HG03280 (cell line): Measurements from ENCODE around the gene IGSF23.
"Not testable (repeated sequence)": the region's sequence is repeated elsewhere in the genome, so short reads cannot be mapped to it uniquely, and the experiment has no call there.

ENCODE experiments used
- ATAC-seq: cut with Tn5 transposase; IDR thresholded peaks from one replicate; pipeline ENCODE4 v1.9.1; 2021; ENCODE audit warnings: mild to moderate bottlenecking, moderate library complexity; ENCODE audit not compliant: unreplicated experiment

Gene IGSF23

DNA sequence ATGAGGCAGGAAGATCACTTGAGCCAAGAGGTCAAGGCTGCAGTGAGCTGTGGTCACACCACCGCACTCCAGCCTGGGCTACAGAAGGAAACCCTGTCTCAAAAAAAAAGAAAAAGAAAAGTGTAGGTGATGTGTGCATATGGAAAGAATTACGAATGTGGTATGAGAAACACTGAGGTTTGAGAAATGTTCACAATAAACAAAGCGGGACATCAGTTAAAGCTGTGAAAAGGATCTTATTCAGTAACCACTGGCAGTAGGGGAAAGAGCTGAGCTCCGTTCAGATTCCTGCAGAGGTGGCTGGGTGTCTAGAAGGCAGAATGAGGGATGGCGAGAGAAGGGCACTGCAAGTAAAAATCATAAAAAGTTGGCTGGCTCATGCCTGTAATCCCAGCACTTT, 4.1 kb upstream of the IGSF23 start:
- no peak for ATAC-seq

DNA sequence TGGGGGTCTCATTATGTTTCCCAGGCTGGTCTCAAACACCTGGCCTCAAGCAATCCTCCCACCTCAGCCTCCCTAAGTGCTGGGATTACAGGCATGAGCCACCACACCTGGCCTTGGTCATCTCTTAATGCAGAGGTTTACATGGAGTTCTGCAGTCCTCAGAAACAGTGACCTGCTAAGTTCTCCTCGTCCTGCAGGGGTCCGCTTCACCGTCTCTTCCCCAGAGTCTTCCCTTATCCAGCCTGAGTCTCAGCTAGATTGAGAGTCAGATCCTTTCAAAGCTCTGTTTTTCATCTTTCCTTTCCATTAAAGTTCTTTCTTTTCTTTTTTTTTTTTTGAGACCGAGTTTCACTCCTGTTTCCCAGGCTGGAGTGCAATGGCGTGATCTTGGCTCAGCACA, 2.9 kb upstream of the IGSF23 start:
- not testable (repeated sequence) for ATAC-seq

DNA sequence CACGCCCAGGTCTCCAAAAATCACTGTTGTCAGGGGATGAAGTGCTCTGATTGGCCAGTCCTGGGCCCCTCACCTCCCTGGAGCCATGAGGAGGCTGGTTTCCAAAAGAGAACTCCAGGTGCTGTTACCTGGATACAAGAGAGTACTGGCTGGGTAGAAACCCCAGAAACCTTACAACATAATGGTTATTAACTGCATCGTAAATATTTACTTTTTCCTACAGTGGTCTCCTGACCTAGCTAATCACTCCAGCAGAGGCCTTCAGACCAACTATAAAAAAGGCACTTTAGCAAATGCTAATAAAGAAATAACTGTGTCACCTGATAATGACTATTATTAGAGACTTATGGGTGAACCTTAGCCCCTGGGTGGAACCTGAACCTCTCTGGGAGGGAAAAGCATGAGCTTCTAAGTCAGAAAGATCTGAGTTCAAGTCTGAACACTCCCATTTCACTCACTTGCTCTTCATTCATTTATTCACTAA, 1.5 kb upstream of the IGSF23 start:
- ATAC-seq, result no peak

DNA sequence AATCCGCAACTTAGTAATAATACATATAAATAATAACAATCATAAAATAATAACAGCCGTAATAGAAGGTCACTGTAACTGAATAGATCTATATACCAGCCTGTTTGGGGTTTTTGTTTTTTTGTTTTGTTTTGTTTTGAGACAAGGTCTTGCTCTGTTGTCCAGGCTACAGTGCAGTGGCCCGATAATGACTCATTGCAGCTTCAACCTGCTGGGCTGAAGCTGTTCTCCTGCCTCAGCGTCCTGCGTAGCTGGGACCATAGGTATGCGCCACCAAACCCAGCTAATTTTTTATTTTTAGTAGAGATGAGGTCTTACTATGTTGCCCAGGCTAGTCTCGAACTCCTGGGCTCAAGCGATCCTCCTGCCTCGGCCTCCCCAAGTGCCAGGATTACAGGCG, 950 bp downstream of the IGSF23 start:
- ATAC-seq, result no peak

DNA sequence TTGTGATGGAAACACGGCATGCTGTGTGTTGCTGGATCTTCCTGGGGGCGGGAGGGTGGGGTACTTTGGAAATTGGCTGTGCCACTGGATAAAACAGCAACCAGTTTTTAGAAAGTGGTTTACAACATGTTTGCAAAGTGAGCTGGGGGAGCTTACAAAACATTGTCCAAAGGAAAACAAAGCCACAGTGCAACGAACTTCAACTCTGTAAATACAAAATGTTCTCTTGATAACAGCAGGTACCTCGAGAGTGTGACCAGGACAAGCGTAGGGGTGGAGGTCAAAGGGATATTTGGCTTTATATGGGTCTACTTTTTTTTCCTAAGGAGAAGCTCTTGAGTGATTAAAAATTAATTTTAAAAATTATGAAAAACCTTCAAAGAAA, 2.5 kb downstream of the IGSF23 start:
- ATAC-seq, result no peak

DNA sequence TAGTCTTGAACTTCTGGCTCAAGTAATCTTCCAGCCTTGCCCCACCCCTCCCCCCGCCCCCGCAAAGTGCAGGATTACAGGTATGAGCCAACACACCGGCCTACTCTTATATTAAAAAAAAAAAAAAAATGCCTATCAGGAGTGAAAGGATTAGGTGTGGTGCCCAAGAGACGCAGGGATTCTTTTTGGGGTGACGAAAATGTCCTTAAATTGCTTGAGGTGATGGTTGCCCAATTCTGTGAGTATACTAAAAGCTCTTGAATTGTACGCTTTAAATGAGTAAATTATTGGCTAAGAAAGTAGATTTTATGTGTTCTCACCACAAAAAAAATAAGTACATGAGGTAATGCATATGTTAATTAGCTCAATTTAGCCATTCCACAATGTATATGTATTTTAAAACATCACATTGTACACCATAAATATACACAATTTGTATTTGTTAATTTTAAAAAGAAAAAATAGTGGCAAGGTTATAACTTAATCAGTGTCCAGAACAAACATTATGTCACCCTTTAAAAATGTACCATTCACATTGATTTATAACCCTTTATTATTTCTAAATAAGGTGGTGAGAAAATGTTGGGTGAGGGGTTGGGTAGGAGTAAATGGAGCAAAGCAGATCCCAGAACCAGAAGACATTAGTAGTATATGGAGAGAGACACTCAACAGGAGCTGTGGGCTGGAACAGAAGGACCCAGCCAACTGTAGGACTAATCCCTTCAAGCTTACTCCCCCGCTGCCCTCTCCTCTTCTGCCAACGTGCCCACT, 3.9 kb downstream of the IGSF23 start:
- ATAC-seq, result no peak

DNA sequence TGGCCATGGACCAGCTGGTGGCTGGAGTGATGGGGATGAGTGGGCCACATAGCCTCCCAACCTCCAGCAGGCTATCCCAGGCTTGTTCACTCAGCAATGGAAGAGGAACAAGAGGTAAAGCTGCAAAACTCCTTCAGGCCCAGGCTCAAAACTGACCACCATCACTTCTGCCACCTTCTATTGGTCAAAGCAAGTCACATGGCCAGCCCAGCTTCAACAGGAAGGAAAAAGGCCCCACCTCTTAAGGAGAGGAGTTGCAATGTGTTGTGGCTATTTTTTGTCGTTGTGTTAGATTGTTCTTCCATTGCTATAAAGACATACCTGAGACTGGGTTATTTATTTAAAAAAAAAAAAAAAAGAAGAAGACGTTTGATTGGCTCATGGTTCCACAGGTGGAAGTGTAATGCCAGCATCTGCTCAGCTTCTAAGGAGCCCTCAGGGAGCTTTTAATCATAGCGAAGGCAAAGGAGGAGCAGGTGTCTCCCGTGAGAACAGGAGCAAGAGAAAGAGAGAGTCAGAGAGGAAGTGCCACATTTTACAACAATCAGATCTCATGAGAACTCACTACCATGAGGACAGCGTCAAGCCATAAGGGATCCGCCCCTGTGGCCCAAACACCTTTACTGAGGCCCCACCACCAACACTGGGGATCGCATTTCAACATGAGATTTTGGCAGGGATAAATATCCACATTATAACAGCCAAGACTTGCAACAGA, 5.4 kb downstream of the IGSF23 start:
- ATAC-seq, result no peak

DNA sequence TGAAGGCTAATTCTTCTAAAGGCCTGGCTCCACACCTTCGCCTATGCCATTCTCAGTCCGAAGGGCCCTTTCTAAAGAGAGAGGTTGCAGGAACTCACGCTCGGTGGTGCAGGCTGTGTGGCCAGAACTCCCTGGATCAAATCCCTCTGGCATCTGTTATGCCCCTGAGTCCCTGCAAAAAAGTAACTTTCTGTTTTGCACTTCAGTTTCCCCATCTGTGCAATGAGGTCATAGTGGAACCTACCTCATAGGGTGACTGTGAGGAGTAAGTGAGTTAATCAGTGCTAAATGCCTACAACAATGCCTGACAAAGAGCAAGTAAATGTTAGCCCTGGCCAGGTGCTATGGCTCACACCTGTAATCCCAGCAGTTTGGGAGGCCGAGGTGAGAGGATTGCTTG, 7.3 kb downstream of the IGSF23 start:
- ATAC-seq, result no peak

DNA sequence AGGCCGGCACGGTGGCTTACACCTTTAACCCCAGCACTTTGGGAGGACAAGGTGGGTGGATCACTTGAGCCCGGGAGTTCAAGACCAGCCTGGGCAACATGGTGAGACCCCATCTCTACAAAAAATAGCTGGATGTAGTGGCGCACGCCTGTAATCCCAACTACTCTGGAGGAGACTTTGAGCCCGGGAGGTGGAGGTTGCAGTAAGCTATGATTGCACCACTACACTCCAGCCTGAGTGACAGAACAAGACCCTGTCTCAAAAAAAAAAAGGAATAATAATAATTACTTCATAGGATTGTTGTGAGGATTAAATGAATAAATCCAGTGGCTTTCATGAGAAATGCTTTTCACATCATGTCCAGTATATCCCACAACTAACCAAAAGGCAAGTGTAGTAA, 8.0 kb downstream of the IGSF23 start:
- no peak for ATAC-seq

DNA sequence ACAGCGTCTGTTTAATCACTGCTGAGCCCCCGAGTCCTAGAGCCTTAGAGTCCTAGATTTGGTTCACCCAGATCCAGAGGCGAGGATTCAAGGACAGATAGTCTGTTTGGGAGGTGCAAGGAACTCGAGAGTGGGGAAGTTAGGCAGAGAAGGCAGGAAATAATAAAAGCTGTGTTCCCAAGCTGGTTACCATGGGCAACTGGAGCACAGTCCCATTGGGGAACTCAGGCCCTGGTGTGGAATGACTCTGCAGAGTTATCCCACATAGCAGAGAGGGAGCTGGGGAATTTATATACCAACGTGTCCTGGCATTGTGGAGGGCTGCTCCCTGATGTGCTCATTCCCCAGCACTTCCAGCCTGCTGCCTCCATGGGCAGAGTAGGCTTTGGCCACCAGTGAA, 9.7 kb downstream of the IGSF23 start:
- ATAC-seq, result no peak

DNA sequence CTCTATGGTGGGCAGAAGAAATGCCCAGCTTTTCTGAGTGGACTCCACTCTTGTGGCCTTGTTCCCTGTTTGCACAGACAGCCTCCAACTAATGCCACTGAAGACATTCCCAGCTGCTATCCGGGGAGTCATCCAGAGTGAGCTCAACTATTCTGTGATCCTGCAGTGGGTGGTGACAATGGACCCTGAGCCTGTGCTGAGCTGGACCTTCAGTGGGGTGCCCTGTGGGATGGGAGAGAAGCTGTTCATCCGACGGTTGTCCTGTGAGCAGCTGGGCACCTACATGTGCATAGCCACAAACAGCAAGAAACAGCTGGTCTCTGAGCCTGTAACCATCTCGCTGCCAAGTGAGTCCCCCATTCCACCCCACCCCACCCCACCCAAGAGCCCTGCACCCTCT, 10.3 kb downstream of the IGSF23 start:
- ATAC-seq, result no peak

DNA sequence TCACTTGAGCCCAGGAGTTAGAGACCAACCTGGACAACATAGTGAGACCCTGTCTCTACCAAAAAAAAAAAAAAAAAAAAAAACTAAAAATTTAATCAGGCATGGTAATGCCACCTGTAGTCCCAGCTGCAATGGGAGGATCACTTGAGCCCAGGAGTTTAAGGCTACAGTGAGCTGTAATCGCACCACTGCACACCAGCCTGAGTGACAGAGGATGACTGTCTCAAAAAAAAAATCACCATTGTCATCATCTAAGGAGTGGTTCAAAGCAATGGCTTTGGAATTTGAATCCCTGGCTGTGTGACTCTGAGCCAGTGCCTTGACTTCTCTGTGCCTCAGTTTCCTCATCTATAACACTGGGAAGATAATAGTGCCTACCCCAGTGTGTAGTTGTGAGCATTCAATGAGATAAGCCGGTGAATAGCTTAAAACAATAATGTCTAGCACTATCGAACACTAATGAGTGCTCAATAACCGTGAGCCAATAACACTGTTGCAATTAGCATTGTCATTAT, 11.5 kb downstream of the IGSF23 start:
- no peak for ATAC-seq

DNA sequence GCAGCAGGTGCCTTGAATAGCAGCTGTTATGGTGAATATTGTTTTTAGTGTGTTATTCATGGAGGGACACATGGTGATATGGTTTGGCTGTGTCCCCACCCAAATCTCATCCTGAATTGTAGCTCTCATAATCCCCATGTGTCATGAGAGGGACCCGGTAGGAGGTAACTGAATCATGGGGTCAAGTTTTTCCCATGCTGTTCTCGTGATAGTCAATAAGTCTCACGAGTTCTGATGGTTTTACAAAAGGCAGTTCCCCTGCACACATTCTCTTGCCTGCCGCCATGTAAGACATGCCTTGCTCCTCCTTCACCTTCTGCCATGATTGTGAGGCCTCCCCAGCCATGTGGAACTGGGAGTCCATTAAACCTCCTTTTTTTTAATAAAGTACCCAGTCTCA, 12.3 kb downstream of the IGSF23 start:
- not testable (repeated sequence) for ATAC-seq

DNA sequence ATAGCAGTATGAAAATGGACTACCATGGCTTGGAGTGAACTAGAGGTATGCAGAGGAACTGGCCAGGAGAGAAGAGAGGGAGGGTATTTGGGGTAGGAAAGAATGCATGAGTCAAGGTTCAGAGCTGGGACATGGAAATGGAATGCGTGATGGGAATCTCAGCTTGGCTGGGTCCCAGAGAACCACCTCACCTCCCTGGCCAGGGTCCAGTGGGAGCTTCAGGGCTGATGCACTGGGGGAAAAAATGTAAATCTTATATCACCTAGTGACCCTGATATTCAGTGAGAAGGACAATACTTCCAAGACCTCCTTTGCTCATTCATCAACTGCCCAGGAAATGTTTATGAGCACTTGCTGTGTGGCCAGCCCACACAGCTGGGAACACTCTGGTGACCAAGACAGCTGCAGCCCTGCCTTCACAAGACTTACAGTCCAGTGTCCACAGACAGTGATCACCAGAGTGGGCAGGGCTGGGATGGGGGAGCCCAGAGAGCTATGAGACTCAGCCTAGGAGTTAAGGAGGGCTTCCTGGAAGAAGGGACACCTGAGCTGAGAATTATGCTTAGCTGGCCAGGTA, 12.8 kb downstream of the IGSF23 start:
- ATAC-seq, result no peak

DNA sequence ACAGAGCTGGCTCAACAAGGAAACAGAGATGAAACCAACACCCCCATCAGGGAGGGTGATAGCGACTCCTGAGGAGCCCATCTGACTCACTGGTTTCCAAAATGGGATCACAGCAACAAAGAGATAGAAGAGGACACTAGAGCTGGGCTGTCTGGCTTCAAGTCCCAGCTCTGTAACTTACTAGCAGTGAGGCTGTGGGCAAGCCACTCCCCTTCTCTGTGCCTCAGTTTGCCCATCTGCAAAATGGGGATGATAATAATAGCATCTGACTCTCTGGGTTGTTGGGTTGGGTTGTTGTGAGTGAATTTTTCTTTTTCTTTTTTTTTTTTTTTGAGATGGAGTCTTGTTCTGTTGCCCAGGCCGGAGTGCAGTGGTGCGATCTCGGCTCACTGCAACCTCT, 14.3 kb downstream of the IGSF23 start:
- ATAC-seq, result no peak

DNA sequence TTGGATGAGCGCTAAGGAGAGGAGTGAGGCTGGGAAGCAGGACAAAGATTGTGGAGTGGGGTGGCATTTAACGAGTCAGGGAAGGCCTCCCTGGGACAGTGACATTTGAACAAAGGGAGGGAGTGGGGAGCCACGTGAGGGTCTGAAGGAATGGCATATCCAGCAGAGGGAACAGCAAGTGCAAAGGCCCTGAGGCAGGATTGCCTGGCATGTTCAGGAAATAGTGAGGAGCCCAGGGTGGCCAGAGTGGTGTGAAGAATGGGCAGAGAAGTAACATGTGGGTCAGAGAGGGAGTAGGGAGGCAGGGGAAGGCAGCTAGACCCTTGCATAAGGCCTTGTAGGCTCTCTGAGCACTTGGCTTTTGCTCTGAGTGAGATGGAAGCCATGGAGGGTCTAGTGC, 15.4 kb downstream of the IGSF23 start:
- ATAC-seq, result no peak

DNA sequence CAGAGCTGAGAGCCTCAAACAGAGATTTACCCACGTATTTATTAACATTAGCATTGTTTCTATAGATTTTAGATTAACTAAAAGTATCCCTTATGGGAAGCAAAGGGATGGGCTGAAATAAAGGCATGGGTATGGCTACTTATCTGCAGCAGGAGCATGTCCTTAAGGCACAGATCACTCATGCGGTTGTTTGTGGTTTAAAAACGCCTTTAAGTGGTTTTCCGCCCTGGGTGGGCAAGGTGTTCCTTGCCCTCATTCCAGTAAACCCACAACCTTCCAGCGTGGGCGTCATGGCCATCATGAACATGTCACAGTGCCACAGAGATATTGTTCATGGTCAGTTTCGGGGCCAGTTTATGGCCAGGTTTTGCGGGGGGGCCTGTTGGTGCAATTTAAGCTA, 18.2 kb downstream of the IGSF23 start:
- not testable (repeated sequence) for ATAC-seq

DNA sequence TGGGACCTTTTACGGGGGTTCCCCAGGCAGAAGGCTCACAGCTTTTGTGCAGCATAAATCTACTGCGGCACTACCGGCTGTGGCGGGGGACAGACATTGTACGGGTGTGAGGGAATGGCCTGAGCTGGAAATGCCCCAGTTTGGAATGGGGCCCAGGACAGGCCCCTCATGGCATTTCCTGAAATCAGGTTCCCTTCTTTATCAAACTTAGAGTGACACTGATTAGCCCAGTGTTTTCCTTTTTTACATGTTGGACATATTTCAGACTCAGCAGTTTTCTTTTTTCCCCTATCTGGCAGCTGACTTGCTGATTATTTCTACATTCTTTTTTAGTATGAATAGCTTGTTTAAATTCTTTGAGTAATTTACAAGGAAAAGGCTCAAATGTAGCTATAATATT, 20.7 kb downstream of the IGSF23 start:
- not testable (repeated sequence) for ATAC-seq

DNA sequence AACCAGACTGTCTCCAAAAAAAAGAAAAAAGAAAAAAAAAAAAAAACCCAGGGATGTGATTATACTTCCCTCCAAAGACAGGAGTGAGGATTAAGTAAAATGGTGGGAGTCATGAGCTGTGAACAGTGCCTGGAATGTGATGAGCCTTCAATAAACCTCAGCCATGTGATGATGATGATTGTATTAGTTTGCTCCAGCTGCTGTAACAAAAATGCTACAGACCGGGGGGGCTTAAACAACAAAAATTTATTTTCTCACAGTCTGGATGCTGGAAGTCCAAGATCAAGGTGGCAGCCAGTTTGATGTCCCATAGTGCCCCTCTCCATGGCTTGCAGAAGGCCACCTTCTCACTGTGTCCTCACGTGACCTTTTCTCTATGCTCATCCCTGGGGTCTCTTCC, 21.4 kb downstream of the IGSF23 start:
- no peak for ATAC-seq

DNA sequence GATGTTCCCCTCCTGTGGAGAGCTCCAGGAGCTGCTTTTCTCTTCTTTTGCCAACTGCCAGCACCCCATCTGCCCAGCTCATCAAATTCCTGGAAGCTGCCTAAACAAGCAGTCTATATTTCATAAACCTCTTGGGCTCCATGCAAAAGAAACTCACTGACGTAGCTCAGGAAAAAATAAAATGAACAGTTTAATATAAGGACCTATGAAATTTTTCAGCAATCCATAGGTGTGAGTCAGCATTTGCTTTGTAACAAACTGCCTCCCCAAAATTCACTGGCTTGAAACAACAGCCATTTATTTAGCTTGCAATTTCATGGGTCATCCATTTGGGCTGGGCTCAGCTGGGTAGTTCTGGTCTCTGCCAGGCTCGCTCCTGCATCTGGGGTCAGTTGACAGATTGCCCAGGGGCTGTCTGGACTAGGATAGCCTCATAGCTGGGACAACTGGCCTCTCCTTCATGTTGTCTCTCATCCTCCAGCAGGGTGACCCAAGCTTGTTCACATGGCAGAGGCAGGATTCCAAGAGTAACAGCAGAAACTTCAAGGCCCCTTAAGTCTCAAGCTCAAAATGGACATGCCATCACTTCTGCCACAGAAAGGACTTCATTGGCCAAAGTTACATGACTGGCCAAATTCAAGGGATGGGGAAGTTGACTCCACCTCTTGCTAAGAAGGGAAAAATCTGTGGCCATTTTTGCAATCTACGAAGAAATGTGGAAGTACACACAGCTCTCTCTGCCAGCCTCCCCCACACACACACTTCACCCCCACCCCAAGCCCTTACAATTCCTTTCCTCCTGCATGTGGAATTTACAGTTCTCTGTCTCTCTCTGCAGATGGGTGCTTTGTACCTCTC, 22.4 kb downstream of the IGSF23 start:
- no peak for ATAC-seq
